ENCODE results near the gene RNF220.

DNA sequence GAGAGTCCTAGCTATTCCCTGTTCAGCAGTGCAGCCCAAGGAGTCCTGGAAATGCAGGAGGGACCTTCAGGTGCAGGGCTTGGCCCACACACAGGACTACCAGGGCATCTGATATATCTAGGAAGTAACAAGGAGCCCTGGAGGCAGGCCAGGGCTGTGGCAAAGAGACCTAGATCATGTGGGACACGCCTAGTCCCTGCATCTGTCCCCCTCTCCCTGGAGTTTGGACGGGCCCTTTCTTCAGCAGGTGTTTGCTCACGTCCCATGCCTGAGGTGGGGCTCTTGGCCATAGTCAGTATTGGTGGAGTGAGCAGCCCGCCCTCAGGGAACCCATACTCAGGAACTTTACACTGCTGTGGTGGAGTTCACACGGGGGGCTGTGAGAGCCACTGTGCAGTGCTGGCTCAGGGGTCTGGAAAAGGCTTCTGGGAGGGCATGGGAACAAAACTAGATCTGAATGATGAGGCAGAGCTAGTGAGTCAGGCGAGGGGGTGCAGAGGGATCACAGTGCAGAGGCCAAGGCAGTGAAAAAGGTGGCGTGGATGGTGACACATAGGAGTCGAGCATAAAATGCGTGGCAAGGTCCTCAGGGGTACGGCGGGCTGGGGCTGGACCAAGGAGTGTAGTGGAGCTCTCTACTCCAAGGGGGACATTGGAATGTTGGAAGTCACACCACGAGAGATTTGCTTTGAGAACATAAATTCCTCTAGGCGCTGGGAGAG is 243.6 kb downstream of the RNF220 start:
- TF ChIP-seq TAF1 (IDR thresholded peaks at IDR 0.05; ENCODE audit: borderline replicate concordance, low read depth, low read length) (no peak), POLR2A (IDR thresholded peaks at IDR 0.05; ENCODE audit: low read depth, low read length) (0 out of 2 replicates have a peak, but pooled peaks have one; percentile 15)

Data from GM12892 (cell line).